ENCODE results near the gene VAV2.
"Not testable (repeated sequence)": the region's sequence is repeated elsewhere in the genome, so short reads cannot be mapped to it uniquely, and the experiment has no call there.

VAV2 gene

DNA sequence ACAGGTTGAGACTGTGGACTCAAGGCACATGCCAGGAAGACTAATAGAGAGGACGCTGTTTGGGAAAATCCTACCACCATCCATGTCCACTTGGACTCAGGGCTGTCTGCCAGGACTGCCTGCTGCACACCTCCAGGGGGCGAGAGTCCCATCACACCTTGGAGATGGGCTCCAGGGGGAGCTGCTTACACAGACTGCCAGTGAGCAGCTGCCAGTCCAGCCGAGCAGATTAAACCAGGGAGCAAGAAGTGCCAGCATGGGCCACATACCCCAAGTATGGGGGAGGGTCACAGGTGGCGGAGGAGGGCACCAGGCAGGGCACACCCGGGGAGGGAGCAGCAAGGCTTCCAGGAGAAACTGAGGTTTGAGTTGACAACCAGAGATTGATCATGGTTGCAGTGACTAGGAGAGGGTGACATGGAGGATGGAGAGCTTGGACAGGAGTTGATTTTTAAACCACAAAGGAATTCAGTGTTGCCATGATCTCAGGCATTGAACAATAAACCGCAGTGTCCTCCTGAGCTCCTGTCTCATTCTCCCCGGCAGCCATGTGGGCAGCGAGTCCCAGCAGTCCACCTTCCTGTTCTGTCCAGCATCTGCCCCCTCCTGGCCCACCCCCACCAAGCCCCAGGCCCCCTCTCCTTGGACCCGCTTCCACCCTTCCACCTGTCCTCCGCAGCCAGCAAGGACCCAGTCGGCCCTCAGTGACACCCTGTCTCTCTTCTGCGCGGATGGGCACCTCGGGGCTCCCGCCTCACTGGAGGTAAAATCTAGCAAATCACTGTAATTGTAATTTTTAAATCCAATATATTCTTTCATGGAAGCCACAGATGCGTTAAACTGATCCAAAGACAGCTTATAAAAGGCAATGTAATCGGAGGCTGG lies 3.1 kb upstream of the VAV2 start:
- DNase-seq, result no peak

DNA sequence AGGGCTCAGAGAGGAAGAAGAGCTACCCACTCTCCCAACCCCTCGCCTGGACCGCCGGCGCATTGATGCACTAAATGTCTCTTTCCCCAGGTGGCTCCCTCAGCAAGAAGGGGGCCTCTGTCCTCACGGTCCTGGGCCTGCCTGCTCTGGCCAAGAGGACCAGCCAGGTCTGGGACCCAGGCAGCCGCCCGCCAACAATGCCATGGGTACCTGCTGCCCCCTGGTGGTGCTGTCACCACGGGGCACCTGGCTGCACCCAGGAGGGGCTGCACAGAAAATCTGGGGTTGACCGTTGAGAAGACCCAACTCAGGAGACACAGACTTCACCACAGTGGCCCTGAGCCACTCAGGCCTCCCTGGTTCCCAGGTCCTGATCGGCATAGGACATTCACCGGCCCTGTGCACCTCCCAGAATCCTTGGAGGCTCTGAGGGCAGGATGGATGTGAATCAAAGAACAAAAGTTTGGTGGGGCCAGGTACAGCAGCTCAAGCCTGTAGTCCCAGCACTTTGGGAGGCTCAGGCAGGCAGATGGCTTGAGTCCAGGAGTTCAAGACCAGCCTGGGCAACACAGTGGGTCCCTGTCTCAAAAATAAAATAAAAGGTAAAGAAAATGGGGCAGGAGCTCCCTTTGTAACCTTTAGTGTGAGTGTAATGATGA lies 2.4 kb upstream of the VAV2 start:
- DNase-seq, result no peak

DNA sequence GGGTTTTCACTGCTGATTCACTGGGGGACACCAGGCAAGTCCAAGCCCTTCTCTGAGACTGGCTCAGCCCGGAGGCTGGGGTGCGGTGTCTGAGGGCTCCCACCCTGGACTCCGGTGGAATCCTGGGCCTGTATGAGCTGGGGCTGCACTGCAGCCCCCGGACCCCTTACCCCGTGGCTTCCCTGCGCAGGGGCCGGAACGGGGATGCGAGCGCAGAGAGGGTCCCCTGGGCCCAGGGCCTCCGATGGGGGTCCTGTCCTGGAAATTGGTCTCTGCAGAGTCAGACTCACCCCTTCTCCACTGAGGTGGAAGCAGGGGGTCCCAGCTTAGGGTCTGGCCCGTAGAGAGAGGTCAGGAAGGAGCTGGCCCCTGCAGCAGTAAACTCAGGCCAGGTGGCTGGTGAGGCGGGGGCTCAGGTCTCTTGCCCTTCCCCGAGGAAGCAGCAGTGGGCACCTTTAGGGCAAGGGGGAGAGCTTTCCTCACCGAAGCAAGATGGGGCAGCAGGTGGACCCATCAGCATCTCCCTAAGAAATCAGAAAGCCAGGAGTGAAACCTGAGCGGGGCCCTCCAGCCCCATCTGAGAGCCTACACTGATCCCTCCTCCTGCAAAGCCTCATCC lies 1.6 kb upstream of the VAV2 start:
- no peak for DNase-seq

DNA sequence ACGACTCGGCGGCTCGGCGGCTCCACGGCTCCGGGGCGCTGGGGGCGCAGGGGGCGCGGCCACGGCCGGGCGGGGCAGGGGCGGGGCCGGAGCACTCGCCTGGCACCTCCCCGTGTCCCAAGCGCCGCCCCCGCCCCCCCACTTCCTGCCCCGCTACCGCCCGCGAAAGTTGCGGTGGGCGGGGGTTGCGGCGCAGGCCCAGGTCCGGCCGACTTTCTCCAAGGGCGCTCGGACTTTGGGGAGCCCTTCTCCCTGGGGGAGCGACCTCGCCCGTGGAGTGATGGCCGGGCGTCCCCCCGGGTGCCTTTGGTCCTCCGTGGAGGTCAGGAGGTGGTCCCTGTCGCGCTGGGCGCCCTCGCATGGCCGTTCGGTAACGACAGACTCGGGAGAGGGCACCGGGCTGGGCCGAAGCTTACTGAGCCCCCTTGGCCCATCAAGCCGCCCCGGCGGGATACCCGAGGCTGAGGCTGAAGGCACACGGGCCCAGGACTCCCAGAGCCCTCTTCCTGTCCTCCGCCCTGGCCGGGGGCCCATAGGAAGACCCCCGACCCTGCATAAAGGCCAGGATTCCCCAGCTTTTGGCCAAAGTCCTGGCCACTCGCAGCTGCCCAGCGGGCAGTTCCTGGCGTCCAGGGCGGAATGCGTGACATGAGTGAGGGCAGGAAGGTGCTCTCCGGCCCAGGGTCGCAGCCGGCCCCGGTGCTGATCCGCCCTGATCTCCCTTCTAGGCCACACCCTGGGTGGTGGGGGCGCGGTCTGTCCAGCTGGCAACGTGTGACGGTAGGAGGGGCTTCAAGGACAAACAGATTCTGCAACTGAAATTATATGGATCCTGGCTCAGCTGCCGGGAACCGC lies 883 bp upstream of the VAV2 start:
- no peak for DNase-seq

DNA sequence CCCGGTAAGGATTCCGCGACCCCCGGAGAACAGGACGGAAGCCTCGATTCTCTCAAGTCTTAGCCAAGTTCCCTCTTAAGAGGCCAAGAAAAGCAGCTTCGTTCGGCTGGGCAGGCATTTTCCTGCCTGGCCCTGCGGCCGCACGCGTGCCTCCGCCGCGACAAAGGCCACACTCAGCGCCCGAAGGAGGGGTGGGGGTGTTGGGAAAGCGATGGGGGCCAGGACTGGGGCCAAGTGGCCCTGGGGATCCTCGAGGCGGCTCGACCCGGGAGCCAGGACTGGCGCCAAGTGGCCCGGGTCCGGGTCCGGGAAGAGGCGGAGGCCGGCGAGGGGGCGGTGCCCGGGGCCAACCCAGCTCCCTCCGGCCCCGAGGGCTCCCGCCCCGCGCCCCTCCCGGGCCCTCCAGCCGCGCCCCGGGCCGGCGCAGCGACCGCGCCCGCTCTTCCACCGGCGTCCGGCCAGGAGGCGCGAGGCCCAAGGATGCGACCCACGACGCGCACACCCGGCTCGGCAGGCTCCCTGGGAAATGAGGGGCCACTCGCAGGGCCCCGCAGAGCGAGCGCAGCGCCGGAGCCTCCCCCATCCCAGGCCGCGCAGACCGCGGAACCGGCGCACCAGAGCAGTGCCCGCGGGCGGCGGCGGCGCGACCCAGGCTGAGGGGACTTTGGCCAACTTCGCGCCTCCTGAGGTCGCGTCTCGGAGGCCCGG lies 756 bp downstream of the VAV2 start:
- DNase-seq, result no peak

DNA sequence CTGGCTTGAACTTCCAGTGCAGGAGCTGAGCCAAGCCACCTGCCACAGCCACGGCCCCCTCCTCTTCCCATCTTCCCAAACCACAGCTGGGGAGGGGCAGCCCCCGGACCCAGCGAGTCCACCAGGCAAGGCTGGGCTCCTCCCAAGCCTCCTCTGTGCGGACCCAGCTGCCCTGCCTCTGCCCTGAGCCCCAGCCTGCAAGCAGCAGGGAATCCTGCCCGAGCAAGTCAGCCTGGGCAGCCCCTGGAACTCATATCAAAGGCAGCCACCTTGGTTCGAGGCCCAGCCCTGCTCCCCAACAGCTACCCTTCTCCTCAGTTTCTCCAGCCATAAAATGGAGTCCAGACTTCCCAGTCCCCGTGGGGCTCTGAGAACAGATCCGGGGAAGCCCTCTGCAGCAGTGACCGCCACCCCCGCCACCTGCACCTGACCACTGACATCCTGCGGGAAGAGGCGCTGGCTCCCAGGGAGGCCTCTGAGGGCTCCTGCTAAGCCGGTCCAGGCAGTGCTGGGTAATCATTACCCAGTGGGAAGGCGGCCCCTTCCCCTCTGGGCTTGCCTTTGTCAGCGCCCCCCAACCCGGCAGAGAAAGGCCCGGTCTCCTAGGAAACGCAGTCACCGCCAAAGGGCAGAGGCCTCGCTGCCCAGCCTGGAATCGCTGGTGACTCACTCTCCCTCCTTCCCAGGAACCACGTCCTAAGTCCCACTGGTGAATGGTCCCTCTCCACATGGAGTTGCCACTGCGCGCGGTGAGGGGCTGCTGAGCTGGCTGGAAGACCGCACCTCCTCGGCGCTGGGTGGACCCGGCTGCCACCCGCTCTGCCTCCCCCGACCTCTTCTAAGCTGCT lies 1.5 kb downstream of the VAV2 start:
- no peak for DNase-seq

DNA sequence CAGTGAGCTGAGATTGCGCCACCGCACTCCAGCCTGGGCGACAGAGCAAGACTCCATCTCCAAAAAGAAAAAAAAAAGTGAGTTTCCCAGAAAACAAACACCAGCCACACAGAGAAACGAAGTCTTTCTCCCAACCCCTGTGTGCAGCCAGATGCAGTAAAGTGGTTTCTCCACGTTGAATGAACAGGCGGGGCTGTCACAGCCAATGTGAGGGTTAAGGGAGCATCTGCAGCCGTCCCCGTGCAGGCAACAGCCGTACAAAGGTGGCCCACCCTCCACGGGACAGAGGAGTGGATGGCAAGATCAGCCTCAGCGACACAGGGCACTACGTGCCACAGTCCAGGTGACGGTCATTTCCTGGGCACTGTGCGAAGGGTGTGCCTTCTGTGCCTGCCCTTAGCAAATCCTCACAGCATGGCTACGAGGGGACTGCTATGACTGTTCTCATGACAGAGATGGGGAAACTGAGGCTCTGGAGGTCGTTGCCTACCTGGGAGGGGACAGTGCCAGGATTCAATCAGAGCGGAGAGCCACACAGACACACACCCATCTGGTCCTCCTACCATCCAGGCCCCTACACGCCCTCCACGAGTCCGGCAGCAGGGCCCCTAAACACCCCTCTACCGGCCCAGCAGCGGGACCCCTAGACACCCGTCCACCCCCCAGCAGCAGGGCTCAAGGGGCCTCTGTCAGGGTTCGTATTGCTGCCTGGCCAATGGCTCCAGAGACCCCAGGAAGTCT lies 2.3 kb downstream of the VAV2 start:
- no peak for DNase-seq

DNA sequence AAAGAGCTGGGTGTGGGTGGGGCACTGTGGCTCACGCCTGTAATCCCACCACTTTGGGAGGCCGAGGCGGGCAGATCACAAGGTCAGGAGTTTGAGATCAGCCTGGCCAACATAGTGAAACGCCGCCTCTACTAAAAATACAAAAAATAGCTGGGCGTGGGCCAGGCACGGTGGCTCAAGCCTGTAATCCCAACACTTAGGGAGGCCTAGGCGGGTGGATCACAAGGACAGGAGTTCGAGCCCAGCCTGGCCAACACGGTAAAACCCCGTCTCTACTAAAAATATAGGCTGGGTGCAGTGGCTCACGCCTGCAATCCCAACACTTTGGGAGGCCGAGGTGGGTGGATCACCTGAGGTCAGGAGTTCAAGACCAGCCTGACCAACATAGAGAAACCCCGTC lies 3.4 kb downstream of the VAV2 start:
- DNase-seq, result not testable (repeated sequence)

DNA sequence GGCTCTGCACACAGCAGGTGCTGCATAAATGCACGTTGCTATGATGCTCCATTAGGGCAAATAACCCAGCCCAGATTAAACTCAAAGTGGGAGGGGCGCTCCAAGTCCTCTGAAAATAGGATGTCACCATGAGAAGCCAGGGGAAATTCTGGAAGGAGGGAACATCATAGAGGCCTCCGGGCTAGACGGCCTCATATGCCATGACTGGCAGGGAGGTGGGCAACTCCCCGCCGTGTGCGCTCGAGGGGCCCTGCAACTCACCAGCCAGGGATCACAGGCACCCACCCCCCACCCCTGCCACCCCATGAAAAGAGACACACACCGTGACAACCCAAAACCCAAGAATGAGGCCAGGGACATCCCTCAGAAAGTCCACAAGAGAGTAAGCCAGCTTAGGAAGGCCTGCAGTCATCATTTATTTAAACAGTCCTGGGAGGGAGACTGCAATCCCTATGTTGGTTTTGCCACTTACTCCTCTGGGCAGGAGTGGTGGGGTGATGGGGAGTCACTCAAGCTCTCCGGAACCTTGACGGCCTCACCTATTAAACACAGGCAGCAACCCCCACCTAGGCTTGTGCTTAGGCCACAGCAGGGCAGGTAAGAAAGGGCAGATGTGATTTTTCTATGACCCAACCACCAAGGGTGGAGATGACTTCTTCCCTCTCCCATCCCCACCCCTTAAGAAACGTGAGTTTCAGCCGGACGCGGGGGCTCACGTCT lies 4.0 kb downstream of the VAV2 start:
- no peak for DNase-seq

DNA sequence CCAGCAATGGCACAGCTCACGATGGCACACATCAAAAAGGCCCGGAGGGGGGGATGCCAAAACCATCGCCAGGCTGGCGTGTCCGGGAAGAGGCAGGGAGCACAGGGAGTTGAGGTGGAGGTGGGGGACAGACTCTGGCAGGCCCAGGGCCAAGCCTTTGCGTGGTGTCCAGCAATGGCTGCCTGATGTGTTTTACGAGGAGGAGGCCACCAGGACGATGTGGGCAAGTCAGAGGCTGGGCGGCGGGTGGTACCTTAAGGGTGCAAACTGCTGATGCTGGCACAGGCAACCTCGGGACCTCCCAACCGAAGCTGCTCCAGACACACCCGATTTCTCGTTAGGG lies 4.7 kb downstream of the VAV2 start:
- DNase-seq, result no peak

DNA sequence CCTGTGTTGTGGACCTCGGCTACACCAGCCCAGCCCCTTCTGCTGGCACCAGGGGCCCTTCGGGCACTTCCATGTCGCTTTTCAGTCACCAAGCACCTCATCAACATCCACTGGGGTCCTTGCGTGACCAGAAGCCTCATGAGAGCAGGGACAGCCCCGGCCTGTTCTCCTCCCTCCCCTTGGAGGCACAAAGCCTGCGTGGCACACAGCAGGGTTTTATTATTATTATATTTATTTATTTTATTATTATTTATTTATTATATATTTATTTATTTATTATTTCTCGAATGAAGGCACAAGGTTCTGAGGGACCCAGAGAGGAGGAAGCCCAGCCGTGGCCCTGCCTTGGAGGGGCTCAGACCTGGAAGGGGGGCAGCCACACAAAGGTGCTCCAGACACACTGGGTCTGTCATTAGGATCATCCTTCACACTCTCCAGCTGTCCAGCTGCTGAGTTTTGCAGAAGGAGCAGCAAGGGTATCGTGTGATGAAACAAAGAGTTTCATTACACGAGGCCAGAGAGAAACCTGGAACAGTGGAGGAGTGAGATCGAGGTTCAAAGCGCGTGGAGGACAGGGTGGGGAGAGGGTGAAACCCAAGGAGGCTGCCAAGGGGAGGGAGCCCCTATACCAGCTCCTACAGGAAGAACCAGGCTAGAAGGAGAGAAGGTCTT lies 5.2 kb downstream of the VAV2 start:
- no peak for DNase-seq

DNA sequence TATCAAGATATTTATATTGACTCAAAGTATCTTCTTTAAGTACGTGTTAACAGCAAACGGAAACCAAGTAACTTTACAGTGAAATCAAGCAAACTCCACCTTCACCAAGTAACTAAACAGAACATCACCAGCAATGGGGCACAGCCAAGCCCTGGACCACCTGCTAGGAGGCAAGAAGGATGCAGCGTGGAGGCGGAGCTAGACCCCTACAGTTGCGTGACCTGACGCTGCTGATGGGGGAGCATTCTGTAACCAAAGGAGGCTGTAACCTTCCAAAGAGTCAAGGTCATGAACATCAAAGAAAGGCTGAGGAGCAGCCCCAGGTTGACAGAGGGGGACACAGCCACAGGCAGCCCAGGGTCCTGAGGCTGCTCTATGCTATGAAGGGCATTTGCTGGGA lies 6.1 kb downstream of the VAV2 start:
- no peak for DNase-seq

DNA sequence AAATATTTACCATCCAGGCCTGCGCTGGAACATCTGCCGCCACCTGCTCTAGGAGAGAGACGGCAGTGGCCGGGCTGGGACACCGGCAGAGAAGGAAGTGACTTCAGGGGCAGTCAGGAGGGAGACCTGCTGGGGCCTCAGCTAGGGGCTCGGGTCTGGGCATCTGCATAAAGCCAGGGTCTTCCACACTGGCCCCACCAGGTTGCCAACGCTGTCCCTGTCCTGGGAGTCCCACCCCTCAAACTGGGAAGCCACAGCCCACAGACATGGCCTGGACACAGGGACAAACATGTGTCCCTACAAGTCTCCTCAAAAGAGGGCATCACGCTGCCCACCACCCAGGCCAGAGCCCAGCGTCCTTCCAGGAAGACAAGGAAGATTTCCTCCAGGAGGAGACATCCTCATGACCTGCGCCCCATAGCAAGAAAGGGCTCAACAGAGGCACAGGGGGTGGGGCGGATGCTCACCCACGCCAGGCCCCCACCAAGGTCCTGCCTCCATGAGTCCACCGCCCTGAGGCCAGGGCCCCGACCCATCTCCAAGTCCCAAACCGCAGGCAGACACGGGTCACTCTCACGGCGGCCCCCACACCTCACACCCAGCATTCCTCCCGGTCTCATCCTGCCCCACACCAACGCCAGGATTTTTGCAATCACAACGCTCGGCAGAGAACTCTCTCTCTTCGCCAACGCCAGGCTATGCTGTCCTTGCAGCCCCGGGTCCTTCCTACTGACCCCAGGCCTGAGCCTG lies 9.0 kb downstream of the VAV2 start:
- no peak for DNase-seq

DNA sequence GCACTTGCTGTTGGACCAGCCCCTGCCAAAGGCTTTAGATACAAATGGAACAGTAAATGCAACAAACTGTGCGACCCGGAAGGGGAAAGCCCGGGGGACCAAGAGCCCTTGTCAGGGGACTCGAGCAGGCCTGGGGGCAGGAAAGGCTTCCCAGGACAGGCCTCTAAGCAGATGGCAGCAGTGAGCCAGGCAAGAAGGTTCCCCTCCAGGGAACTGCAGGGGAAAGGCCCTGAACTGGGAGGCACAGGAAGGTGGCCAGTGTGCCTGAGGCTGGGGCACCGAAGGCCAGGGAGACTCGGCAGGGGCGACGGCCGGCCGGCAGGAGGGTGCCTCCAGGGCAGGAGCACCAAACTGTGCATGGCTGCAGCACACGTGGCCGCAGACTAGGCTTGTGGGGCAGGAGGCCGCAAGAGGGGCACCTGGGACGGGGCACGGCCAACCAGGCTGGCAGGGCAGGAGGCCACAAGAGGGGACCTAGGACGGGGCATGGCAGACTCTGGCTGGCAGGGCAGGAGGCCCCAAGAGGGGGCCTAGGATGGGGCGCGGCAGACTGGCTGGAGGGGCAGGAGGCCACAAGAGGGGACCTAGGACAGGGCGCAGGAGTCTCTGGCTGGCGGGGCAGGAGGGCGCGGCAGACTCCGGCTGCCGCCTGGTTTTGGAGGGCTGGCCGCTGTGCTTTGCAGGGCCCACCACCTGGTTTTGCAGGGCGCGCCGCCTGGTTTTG lies 10.0 kb downstream of the VAV2 start:
- DNase-seq, result no peak

DNA sequence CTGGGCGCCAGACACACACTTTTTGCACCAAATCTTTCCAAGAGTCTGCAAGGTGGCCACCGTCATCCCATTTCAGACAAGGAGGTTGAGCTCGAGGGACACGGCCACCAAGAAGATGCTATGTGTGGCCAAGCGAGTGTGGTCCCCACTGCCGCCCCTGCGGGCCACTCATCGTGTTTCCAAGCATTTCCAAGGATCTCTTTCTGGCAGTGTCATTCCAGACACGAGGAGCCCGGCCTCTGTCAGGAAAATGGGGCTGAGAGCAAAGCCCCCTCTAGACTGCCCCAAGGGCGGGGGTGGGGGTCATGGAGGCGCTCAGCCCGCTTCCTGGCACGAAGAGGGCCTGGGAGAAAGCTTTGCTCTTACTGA lies 10.6 kb downstream of the VAV2 start:
- DNase-seq, result no peak

DNA sequence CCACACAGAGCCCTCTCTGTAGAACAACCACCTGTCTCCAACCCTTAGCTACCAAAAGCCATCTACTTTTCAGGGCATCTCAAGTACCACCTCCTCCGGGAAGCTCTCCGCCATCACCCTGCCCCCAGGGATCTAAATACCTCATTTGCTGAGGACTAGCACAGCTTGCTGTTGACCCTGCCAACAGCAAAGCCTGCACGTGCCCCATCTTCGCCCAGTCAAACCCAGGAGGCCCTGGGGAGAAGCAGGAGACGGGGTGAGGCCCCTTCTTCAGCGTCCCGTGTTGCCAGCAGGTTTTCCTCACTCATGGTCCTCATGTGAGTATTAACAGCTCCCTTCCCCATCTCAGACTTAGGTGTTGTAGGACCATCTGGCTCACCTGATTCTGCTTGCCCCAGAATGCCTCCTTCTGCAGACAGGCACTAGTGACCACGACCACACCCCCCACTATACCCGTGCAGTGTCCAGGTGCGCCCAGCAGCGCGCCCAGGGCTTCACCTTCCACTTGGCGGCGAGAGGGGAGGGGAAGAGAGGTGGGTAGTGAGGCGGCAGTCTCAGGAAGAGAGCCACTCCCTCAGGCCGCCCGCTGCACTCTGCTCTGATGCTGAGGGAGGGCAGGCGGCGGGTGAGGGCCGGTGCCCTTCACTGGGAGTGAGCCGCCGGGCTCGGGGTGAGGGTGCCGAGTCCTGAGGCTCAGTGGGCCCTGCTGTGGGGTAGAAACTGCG lies 11.1 kb downstream of the VAV2 start:
- no peak for DNase-seq

Measured in NCI-H187 treated with DMSO at 0.1 percent for 48 hours (cell line).